C4-2B (cell line): Measurements from ENCODE around the gene ABCB11.
"Not testable (repeated sequence)": the region's sequence is repeated elsewhere in the genome, so short reads cannot be mapped to it uniquely, and the experiment has no call there.

Experiments
- H3K27ac ChIP-seq: fragments of 450-650 bp; 2 replicates; pipeline ENCODE4 v1.5.1; 2017
- ZFX ChIP-seq: fragments of 450-650 bp; IDR thresholded peaks from 2 replicates; pipeline ENCODE4 v1.6.1; 2017
- TF ChIP-seq, protein P1 (sequence below): fragments of 450-650 bp; conservative IDR thresholded peaks from 2 replicates; pipeline ENCODE4 v1.5.1; 2017; ENCODE audit warnings: mild to moderate bottlenecking

Gene ABCB11

DNA sequence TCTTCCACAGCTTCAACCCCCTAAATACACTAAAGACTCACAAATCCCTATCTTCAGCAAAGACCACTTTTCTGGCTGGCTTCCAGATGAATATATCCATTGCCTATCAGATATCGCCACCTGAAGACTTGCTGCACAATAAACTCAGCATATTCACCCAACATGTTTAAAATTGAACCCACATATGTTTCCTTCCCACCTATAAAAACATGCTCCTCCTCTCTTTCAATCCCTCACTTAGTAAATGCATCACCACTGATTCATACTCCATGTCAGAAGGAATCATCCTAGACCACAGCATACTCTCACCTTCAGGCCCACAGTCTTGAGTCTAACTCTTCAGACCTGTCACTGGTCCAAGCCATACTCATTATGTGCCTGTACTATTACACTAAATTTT is 146.1 kb downstream of the ABCB11 start:
- no peak overlapping the region for H3K27ac ChIP-seq
- TF ChIP-seq ZFX: no peak
- TF ChIP-seq, protein P1, sequence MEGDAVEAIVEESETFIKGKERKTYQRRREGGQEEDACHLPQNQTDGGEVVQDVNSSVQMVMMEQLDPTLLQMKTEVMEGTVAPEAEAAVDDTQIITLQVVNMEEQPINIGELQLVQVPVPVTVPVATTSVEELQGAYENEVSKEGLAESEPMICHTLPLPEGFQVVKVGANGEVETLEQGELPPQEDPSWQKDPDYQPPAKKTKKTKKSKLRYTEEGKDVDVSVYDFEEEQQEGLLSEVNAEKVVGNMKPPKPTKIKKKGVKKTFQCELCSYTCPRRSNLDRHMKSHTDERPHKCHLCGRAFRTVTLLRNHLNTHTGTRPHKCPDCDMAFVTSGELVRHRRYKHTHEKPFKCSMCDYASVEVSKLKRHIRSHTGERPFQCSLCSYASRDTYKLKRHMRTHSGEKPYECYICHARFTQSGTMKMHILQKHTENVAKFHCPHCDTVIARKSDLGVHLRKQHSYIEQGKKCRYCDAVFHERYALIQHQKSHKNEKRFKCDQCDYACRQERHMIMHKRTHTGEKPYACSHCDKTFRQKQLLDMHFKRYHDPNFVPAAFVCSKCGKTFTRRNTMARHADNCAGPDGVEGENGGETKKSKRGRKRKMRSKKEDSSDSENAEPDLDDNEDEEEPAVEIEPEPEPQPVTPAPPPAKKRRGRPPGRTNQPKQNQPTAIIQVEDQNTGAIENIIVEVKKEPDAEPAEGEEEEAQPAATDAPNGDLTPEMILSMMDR: no peak

DNA sequence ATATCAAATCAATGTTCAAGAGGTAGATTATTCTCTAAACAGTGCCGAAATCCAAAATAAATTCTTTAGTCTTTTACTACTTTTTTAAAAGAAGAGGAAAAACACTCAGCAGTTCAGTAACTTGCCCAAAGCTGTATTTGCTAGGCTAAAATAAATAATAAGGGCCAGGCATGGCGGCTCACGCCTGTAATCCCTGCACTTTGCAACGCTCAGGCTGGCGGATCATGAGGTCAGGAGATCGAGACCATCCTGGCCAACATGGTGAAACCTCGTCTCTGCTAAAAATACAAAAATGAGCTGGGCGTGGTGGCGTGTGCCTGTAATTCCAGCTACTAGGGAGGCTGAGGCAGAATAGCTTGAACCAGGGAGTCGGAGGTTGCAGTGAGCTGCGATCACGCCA is 149.0 kb downstream of the ABCB11 start:
- H3K27ac ChIP-seq: not testable (repeated sequence)

DNA sequence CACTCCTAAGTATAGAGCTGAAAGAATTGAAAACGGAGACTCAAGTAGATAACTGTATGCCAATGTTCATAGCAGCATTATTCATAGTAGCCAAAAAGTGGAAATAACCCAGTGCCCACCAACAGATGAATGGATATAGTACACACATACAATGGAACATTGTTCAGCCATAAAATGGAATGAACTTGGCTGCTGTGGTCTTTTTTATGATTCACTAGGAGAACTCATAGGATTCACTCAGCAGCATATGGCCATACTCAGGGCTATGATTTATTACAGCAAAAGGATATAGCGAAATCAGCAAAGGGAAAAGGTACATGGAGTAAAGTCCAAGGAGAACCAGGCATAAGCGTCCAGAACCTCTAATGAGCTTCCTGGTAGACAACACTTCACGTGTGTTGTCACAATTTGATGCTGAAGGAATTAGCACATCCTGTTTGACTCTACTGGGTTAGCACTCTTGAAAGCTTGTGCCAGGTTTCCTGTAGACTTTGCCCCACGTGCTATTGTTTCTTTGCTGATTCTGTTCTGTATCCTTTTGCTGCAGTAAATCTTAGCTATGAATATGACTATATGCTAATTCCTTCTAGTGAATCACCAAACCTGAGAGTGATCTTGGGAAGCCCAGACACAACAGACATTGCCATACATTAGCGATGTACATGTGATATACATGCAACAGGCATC is 156.6 kb downstream of the ABCB11 start:
- no peak overlapping the region for H3K27ac ChIP-seq
- no peak for TF ChIP-seq ZFX
- TF ChIP-seq, protein P1: no peak

DNA sequence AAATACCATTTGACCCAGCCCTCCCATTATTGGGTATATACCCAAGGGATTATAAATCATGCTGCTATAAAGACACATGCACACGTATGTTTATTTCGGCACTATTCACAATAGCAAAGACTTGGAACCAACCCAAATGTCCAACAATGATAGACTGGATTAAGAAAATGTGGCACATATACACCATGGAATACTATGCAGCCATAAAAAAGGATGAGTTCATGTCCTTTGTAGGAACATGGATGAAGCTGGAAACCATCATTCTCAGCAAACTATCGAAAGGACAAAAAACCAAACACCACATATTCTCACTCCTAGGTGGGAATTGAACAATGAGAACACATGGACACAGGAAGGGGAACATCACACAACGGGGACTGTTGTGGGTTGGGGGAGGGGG is 160.3 kb downstream of the ABCB11 start:
- not testable (repeated sequence) for H3K27ac ChIP-seq
